Lower lobe of right lung (tissue), 2 donors: ENCODE results near the gene ADAMTS17. TPM values are rescaled to one million over a fixed set of nuclear protein-coding genes. Genes with fewer than 3 reads are reported as not detected.

ENCODE experiments used
- ATAC-seq, 2 donors: fragments of 200-7000 bp; cut with Tn5 transposase; one replicate each; pipeline ENCODE4 v1.9.1; 2020 to 2022; ENCODE audit warnings: mild to moderate bottlenecking in 2 of 2, moderate library complexity in 2 of 2
- DNase-seq: peaks from one replicate; pipeline ENCODE4 v3.0.0-alpha.2; 2020
- H3K27ac ChIP-seq: fragments of 200-600 bp; one replicate; pipeline ENCODE4 v1.8.0; 2022
- H3K27me3 ChIP-seq: fragments of 200-600 bp; one replicate; pipeline ENCODE4 v1.8.0; 2022; ENCODE audit warnings: low read depth
- H3K36me3 ChIP-seq: fragments of 200-600 bp; one replicate; pipeline ENCODE4 v1.8.0; 2022; ENCODE audit warnings: mild to moderate bottlenecking
- H3K4me1 ChIP-seq: fragments of 200-600 bp; one replicate; pipeline ENCODE4 v1.8.0; 2022
- H3K4me3 ChIP-seq: fragments of 200-600 bp; one replicate; pipeline ENCODE4 v1.8.0; 2022; ENCODE audit warnings: mild to moderate bottlenecking
- H3K9me3 ChIP-seq: fragments of 200-600 bp; one replicate; pipeline ENCODE4 v1.8.0; 2022
- CTCF ChIP-seq: fragments of 200-600 bp; IDR thresholded peaks from one replicate; pipeline ENCODE4 v1.8.0; 2022; ENCODE audit warnings: antibody characterized with exemption, mild to moderate bottlenecking
- intact Hi-C: fragments of 100-400 bp; cut with DNase I; formaldehyde crosslinking; loops from one replicate; pipeline ENCODE4 v1.11.0; 2022
- total RNA-seq: library from RNA; stranded (reverse); fragmentation: NEBNext Ultra II Directional; extraction: Animal tissue kit (Norgen Biotek cat#: 25700); gene quantifications from one replicate; pipeline ENCODE4 v1.2.1, GENCODE V29; 2021
- donor health status: DM: no; HTN: yes; CAD: no; lungs with severe emphysema.

Gene ADAMTS17
- total RNA-seq, 1 donor from 2014 or later: 3.0 TPM

- peak in 1 of 2 donors; percentile 15 for ATAC-seq
- Histone ChIP-seq H3K36me3 (no peaks in the 10 kb centered on the region), H3K27ac (no peak overlapping the region), H3K9me3 (no peaks in the 10 kb centered on the region), H3K27me3 (no peaks in the 10 kb centered on the region), H3K4me3 (no peak overlapping the region), H3K4me1 (no peaks in the 10 kb centered on the region)
- intact Hi-C loops: no loop called here
- no peak for DNase-seq
- TF ChIP-seq CTCF: no peak
Observed at GRCh38 chr15:99976000-99976399, 365.8 kb downstream of the ADAMTS17 start.

GRCh38 chr15:99974246-99974645 is 367.5 kb downstream of the ADAMTS17 start:
- ATAC-seq (no peak), DNase-seq (no peak)
- intact Hi-C loops: no loop called here
- H3K4me3 ChIP-seq: no peak overlapping the region
- TF ChIP-seq CTCF: no peak
- H3K27ac ChIP-seq: no peak overlapping the region
- H3K27me3 ChIP-seq: no peaks in the 10 kb centered on the region
- no peaks in the 10 kb centered on the region for H3K9me3 ChIP-seq
- H3K36me3 ChIP-seq: no peaks in the 10 kb centered on the region
- H3K4me1 ChIP-seq: no peaks in the 10 kb centered on the region

- no peaks in the 10 kb centered on the region for H3K27me3 ChIP-seq
- no peak for TF ChIP-seq CTCF
- H3K36me3 ChIP-seq: no peaks in the 10 kb centered on the region
- H3K4me1 ChIP-seq: no peaks in the 10 kb centered on the region
- ATAC-seq (no peak), DNase-seq (no peak)
- H3K9me3 ChIP-seq: no peaks in the 10 kb centered on the region
- no peak overlapping the region for H3K27ac ChIP-seq
- intact Hi-C loops: no loop called here
- H3K4me3 ChIP-seq: no peak overlapping the region
Observed at GRCh38 chr15:99973351-99973750, 368.4 kb downstream of the ADAMTS17 start.

- intact Hi-C loops: no loop called here
- H3K4me1 ChIP-seq: no peaks in the 10 kb centered on the region
- H3K9me3 ChIP-seq: no peaks in the 10 kb centered on the region
- ATAC-seq (peak in 1 of 2 donors; percentile 18), DNase-seq (no peak)
- H3K27ac ChIP-seq: no peak overlapping the region
- H3K36me3 ChIP-seq: no peaks in the 10 kb centered on the region
- no peak overlapping the region for H3K4me3 ChIP-seq
- no peak for TF ChIP-seq CTCF
- H3K27me3 ChIP-seq: no peaks in the 10 kb centered on the region
Observed at GRCh38 chr15:99970891-99971430, 370.8 kb downstream of the ADAMTS17 start.

GRCh38 chr15:99969261-99969920 is 372.4 kb downstream of the ADAMTS17 start:
- no peak overlapping the region for H3K27ac ChIP-seq
- DNase-seq (no peak), ATAC-seq (no peak)
- no peaks in the 10 kb centered on the region for H3K36me3 ChIP-seq
- no peak overlapping the region for H3K4me3 ChIP-seq
- H3K9me3 ChIP-seq: no peaks in the 10 kb centered on the region
- TF ChIP-seq CTCF: no peak
- H3K4me1 ChIP-seq: no peaks in the 10 kb centered on the region
- no peaks in the 10 kb centered on the region for H3K27me3 ChIP-seq
- intact Hi-C loops: no loop called here
